Right kidney (tissue), 1 donor: ENCODE measurements around the gene MT1E.
"Not testable (repeated sequence)": the region's sequence is repeated elsewhere in the genome, so short reads cannot be mapped to it uniquely, and the experiment has no call there.

Source experiments
- DNase-seq: peaks from one replicate; pipeline ENCODE4 v3.0.0-alpha.2; 2016

The MT1E gene

GRCh38 chr16:56645311-56645710, 19.7 kb downstream of the MT1E start:
- no peak for DNase-seq

- DNase-seq, result no peak
Measured at GRCh38 chr16:56645838-56646237, 20.3 kb downstream of the MT1E start.

DNA sequence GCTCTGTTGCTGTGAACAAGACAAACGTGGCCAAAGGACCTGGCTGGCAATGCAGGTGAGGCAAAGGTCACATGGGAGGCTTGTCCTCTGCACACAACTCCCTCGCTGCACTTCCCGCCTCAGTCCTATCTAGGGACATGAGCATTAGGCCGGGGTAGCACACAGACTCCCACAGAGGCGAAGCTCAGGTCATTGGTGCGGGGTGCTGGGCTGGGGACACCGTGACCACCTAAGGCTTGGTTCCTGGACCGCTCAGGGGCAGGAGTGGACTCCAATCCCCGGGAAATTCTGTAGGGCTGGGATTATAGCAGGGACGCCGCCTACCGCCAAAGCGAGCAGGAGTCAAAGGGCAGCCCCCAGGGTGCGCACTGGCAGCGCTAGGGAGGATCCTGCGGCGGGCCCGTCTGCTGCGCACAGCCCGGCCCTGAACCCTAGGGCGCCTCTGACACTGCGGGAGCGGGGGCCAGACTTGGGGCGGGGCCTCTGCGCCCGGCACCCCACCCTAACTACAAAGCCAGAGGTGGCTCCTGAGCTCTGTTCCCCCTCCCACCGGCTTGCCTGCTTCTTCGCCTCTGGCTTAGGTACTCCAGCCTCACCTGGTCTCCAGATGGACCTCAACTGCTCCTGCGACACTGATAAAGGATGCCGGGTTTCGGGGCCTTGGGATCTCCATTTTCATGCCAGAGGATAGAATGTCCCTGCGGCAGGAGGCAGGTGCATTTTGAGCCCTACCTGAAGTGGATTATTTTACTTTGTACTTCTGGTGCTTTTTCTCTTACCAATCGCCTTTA, 22.3 kb downstream of the MT1E start:
- DNase-seq, result no peak

DNA sequence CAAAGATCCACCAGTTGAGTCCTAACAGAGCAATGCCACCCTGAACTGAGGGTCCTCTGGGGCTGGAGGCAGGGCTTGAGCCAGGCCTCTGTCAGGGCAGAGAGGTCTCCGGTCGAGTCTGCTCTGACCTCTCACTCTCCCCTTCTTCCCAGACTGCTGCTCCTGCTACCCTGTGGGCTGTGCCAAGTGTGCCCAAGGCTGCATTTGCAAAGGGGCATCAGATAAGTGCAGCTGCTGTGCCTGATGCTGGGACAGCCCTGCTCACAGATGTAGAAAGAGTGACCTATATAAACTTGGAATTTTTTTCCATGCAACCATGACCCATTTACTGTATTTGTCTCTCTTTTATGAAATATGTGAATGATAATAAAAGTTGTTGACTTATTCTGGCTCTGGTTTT, 23.7 kb downstream of the MT1E start:
- DNase-seq, result no peak

DNA sequence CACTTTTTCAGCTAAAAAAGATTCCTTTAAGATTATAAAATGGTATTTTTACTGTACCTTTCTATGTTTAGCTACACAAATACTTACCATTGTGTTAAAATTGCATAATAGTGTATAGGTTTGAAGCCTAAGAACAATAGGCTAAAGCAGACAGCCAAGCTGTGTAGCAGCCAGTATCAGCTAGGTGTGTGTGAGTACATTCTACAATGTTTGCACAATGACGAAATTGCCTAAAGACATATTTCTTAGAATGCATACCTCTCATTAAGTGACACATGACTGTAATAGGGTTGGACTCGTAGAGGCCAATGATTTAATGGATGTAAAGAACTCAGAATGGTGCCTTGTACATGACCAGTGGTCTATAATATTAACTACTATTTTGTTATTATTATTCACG, 24.2 kb downstream of the MT1E start:
- no peak for DNase-seq

DNA sequence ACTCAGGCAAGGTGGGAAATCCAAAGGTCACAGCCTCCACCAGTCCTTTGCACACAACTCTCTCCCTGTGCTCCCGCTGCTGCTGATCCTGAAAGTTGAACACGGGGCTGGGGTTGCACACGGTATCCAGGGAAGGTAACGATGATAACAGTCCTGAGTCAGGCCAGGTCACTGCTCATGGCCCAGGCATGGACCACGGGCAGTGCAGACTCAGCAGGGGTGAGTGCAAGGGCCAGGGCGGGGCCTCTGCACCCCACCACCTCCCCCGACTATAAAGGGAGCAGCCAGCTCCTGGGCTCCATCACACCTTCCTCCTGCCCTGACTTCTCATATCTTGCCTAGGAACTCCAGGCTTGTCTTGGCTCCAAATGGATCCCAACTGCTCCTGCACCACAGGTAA, 26.0 kb downstream of the MT1E start, which contains the start of gene MT1B:
Gene MT1B (plus strand): TSS at position 301 of the 400 bp plus-strand sequence. CDS start 68 bp downstream, at position 369.
- no peak for DNase-seq

- DNase-seq, result no peak
Measured at GRCh38 chr16:56652600-56652999, 27.0 kb downstream of the MT1E start.

- DNase-seq, result no peak
Measured at GRCh38 chr16:56653218-56653617, 27.6 kb downstream of the MT1E start.

DNA sequence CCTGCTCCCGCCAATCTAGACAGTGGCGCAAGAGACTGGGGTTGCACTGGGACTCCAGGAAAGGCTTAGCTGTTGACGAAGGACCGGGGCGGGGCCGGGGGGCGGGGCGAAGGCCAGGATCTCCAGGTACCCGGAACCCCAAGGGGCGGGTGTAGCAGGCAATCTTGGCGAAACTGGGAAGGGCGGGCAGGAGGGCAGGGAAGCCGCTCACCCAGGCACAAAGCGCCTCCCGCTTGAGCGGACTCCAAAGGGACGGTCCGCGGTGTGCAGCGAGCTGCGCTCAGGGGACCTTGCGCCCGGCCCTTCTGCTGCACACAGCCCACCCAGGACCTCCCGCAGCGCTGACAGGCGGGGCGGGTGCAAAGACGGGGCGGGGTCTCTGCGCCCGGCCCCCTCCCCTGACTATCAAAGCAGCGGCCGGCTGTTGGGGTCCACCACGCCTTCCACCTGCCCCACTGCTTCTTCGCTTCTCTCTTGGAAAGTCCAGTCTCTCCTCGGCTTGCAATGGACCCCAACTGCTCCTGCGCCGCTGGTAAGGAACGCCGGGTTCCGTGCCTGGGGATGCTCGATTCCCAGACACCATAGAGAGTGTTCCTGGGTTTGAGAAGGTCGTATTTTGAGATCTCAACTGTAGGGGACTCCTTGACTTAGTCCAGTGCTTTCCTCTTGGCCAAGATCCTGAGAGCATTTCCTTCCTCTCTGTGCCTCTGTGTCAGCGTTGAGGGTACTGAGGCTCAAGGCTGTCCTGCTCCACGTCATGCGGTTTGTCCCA, 32.2 kb downstream of the MT1E start, which contains the start of gene MT1F:
Gene MT1F (plus strand): TSS at position 405 of the 772 bp plus-strand sequence. CDS start 100 bp downstream, at position 505.
- DNase-seq, result peak; percentile 78

DNA sequence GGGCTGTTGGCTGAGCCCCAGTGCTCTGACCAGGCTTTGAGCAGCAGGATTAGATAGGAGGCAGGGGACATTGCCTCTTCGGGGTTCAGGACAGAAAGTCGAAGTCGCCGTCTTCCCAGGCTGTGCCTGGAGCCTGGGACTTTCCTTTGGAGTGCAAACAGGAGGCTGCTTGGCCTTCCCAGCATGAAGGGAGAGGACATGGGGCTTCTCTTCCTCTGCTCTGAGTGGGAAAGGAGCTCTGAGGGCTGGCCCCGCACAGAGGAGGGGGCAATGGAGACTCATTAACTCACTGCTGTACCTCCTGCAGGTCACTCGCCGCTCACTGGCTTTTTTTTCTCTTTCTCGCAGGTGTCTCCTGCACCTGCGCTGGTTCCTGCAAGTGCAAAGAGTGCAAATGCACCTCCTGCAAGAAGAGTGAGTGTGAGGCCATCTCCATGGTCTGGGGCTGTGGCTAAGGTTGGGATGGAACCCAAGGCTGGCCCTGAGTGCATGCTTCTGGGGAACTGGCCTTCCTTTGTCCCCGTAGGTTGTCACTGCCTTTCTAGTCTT, 32.8 kb downstream of the MT1E start:
- DNase-seq, result no peak

- DNase-seq, result peak; percentile 31
Measured at GRCh38 chr16:56662357-56663354, 37.1 kb downstream of the MT1E start.

GRCh38 chr16:56664506-56664905, 38.9 kb downstream of the MT1E start:
- DNase-seq, result no peak

GRCh38 chr16:56665286-56666261, 40.0 kb downstream of the MT1E start:
- DNase-seq, result not testable (repeated sequence)

DNA sequence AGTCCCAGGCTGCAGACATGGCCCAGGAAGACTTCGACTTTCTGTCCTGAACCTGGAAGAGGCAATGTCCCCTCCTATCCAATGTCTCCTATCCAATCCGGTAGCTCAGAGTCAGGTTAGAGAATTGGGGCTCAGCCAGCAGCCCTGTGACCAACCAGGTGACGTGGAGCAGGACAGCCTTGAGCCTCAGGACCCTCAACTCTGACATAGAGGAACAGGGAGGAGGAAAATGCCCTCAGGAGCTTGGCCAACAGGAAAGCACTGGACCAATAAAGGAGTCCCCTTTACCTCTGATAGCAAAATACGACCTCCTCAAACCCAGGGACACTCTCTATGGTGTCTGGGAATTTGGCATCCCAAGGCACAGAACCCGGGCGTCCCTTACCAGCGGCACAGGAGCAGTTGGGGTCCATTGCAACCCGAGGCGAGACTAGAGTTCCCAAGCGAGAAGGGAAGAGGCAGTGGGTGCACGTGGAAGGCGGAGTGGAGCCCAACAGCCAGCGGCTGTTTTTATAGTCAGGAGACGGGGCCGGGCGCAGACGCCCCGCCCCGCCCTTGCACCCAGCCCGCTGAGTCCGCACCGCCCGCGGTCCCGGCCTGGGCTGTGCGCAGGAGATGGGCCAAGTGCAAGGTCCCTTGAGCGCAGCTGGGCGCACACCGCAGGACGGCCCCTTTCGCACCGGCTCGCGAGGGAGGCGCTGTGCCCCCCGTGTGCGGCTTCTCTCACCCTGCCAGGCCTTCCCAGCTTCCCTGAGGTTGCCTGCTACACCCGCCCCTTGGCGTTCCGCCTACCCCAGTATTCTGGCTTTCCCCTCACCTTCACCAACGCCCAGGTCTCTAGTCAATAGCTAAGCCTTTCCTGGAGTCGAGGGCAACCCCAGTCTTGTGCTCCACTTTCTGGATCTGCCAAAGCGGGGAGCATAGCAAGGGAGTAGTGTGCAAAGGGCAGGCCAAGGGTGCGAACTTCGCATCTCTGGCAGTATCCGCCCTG, 42.3 kb downstream of the MT1E start, which contains the start of gene MT1G:
Gene MT1G (minus strand): TSS at position 485 of the 991 bp plus-strand sequence. CDS start 72 bp downstream, at position 413.
- DNase-seq, result peak; percentile 46

DNA sequence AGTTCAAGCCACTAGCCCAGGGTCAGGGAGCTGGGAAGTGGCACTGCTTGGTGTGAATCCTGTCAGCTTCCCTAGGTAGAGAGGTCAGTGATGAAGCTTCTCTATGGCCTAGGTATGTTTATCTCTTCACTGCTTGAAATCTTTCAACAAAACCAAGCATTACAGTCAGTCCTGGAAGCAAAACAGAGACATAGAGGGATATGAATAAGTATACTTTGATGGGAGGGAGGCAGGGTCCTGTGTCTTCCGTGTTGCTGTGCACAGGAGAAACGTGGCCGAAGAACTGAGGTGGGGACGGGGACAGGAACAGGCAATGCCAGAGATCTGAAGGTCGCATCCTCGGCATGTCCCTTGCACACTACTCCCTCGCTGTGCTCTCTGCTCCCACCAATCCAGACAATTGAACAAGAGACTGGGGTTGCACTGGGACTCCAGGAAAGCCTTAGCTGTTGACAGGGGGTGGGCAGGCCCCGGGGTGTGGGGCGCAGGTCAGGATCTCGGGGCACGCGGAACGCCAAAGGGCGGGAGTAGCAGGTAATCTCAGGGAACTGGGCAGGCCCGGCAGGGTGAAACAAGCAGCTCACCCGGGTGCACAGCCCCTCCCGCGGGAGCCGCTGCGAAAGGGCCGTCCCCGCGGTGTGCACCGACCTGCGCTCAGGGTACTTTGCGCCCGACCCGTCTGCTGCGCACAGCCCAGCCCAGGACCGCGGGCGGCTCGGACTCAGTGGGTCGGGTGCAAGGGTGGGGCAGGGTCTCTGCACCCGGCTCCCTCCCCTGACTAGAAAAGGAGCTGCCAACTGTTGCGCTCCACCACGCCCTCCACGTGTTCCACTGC, 43.6 kb downstream of the MT1E start, which contains the start of gene MT1H:
Gene MT1H (plus strand): TSS at position 810 of the 835 bp plus-strand sequence. CDS start 71 bp downstream, outside the sequence.
- peak; percentile 39 for DNase-seq

GRCh38 chr16:56669840-56670619, 44.4 kb downstream of the MT1E start:
- peak; percentile 9 for DNase-seq

DNA sequence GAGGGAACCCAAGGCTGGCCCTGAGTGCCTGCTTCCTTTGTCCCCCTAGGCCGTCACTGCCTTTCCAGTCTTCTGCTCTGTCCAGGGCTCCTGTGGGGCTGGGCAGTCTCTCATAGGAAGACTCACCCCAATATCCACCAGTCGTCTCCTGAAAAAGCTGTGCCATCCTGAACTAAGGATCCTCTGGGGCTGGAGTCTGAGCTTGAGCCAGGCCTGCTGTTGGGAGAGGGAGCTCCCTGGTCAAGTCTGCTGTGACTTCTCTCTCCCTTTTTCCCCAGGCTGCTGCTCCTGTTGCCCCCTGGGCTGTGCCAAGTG, 45.0 kb downstream of the MT1E start:
- no peak for DNase-seq
